ENCODE data around the gene OR8B3. TPM values are rescaled to one million over a fixed set of nuclear protein-coding genes. Genes with fewer than 3 reads are reported as not detected.

OR8B3 gene
- total RNA-seq = not detected
- polyA plus RNA-seq = not detected

- Histone ChIP-seq H3K9me3 (ENCODE audit: control insufficient read depth in 4 of 4, low read length in 3 of 4) (no peaks in the 10 kb centered on the region), H3K27ac (ENCODE audit: low read depth in 1 of 2, low read length in 2 of 2) (no peak within 1 kb of the TSS), H3K9ac (ENCODE audit: low read depth in 1 of 2, low read length in 2 of 2) (no peak within 1 kb of the TSS), H3K4me3 (ENCODE audit: low read depth in 1 of 3, low read length in 3 of 3) (no peak within 1 kb of the TSS), H3K27me3 (ENCODE audit: control insufficient read depth in 4 of 4, insufficient read depth in 4 of 4, low read length in 3 of 4) (no peaks in the 10 kb centered on the region), H3K4me1 (ENCODE audit: control insufficient read depth in 4 of 4, insufficient read depth in 4 of 4, low read length in 3 of 4) (no peaks in the 10 kb centered on the region), H3K36me3 (ENCODE audit: control insufficient read depth in 4 of 4, insufficient read depth in 3 of 4, low read depth in 1 of 4, low read length in 3 of 4) (no peaks in the 10 kb centered on the region)
- no peak for DNase-seq (ENCODE audit: low spot score)
- TF ChIP-seq HNF4G (IDR thresholded peaks at IDR 0.05) (no peak), TAF1 (conservative IDR thresholded peaks at IDR 0.05) (no peak), NR2F2 (IDR thresholded peaks at IDR 0.05) (no peak), MAX (IDR thresholded peaks at IDR 0.05) (no peak), FOXA1 (IDR thresholded peaks at IDR 0.05) (no peak), JUND (IDR thresholded peaks at IDR 0.05) (no peak), ATF3 (IDR thresholded peaks at IDR 0.05) (no peak), CTCF (IDR thresholded peaks at IDR 0.05; ENCODE audit: low read depth, low read length, missing input control) (no peak), HNF4A (conservative IDR thresholded peaks at IDR 0.05) (no peak), EGR1 (IDR thresholded peaks at IDR 0.05; ENCODE audit: low read depth in 2 of 2) (no peak), RAD21 (IDR thresholded peaks at IDR 0.05) (no peak), GABPA (IDR thresholded peaks at IDR 0.05 in 1 of 2, conservative IDR thresholded peaks at IDR 0.05 in 1 of 2) (no peak), FOXA2 (IDR thresholded peaks at IDR 0.05) (no peak), ZBTB33 (IDR thresholded peaks at IDR 0.05) (no peak), REST (IDR thresholded peaks at IDR 0.05) (no peak), YY1 (IDR thresholded peaks at IDR 0.05) (no peak), SP1 (IDR thresholded peaks at IDR 0.05) (no peak), RXRA (IDR thresholded peaks at IDR 0.05) (no peak)
These were observed at the start of gene OR8B3 for GRCh38 chr11:124398924-124399323. TSS of gene OR8B3 (minus strand) at chr11:124399024. CDS start at chr11:124397351, 1,673 bp downstream.

All from liver (tissue), 9 donors.